Suppressor macrophage treated with lipopolysaccharide for 1 hour (primary cell): ENCODE data around the gene COL15A1.

Experiments
- DNase-seq, 3 donors: peaks; one replicate each; pipeline ENCODE4 v3.0.0-alpha.2; 2020 to 2022

Gene COL15A1

DNA sequence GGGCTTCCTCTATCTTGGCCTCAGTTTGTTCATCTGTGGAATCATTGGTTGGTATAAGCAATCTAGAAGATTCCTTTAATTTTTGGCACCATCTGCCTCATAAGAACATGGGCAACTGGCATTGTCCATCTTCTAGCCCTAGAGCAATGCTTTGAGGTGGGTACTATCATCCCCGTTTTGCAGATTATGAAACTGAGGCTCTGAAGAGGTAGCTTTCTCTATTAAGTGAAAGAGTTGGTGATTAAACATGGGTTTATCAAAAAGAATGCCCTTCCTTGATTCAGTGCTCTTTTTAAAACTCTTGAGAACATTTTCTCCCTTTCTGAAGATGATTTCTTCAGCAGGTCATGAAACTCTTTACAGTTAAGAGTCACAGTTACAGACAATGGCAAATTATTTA, 118.8 kb downstream of the COL15A1 start:
- no peak for DNase-seq

- DNase-seq = no peak
These were observed 119.8 kb downstream of the COL15A1 start for GRCh38 chr9:99063522-99063921.

- no peak for DNase-seq
These were observed 122.9 kb downstream of the COL15A1 start for GRCh38 chr9:99066571-99066970.

GRCh38 chr9:99069075-99069474, 125.4 kb downstream of the COL15A1 start:
- DNase-seq = no peak

GRCh38 chr9:99069546-99069945, 125.8 kb downstream of the COL15A1 start:
- DNase-seq = no peak

- no peak for DNase-seq
These were observed 127.0 kb downstream of the COL15A1 start for GRCh38 chr9:99070681-99071080.

GRCh38 chr9:99071313-99072039, 127.8 kb downstream of the COL15A1 start:
- DNase-seq = peak; percentile 66 to 70 (median 69)

- DNase-seq = no peak
These were observed 128.3 kb downstream of the COL15A1 start for GRCh38 chr9:99072040-99072394.

- DNase-seq = no peak
These were observed 129.6 kb downstream of the COL15A1 start for GRCh38 chr9:99073347-99073746.

- DNase-seq = no peak
These were observed 130.5 kb downstream of the COL15A1 start for GRCh38 chr9:99073985-99074901.

- DNase-seq = no peak
These were observed 131.2 kb downstream of the COL15A1 start for GRCh38 chr9:99074902-99075245.

- no peak for DNase-seq
These were observed 131.7 kb downstream of the COL15A1 start for GRCh38 chr9:99075246-99075912.

DNA sequence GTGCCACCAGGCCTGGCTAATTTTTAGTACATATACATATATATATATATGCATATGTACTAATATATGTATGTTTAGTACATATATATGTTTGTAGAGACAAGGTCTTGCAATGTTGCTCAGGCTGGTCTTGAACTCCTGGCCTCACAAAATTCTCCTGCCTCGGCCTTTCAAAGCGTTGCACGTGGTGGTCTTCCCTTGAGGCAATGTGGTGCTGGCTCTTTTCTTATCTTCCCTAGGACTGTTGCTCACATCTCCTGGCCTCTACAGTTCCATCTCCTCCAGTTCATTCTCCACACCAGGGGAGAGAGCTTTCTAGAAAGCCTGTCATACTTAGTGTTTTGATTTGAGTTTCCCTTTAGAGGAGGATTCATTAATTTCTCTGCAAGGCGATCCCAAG, 132.3 kb downstream of the COL15A1 start:
- no peak for DNase-seq

DNA sequence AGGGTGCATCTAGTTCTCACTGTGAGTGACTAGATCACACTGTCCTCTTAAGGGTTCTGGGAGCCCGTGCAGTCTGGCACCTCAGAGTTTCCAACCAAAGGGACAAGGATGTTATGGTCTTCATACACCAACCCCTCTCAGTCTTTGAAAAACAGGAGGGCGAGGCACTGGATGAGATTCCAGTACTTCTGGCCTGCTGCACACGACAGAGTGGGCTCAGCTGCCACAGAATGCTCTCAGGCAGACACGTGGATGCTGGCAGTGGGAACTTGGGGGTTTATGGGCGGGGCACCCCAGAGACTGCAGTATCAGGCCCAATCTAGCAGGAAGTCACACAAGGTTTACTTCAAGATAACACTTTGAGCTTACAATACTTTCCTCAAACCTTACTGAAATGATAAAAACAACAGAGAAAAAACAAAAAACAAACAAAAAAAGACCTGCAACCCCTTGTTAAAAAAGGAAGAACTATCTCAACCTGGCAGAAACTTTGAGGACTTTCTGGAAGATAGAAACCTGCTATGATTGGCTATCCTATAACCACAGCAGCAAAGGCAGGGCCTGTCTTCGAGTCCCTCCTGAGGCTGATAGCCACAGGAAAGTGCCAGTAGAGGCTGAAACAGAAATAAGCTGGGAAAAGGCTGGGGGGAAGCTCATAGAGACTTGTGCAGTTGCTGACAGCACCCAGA, 132.9 kb downstream of the COL15A1 start:
- DNase-seq = no peak

DNA sequence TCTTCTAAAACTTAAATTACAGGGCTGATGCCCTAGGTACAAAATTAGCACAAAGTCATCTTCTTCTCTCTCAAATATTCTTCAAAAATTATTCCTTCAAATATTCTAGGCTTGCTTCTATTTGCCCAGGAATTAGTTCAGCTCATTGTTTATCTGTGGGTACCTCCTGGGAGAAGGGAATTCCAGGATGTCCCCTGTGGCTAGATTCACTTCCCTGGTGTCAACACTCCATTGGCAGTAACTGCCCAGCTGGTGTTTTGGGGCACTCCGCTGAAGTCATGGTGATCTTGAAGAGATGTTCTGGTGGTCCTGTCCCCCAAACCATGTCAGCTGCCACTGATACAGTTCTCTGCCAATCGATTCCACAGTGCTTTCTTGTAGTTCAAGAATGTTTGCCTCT, 135.0 kb downstream of the COL15A1 start:
- DNase-seq = no peak

DNA sequence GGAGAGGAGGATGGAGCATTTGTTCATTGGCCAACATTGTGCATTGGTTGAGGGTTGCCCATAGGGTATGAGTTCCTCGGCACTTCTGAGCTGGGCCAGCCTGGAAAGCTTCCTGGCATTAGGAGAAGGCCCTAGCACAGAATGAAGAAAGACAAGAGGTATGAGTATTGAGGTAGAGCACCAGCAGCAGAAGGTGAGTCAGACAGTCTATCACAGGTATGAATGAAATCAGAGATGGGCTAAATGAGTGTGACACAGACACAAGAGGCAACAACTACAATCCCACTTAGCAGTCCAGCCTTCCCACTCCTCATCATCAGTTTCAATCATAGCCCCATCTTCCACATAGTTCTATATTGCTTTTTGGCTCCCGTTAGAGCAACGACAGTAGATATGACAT, 135.8 kb downstream of the COL15A1 start:
- no peak for DNase-seq

DNA sequence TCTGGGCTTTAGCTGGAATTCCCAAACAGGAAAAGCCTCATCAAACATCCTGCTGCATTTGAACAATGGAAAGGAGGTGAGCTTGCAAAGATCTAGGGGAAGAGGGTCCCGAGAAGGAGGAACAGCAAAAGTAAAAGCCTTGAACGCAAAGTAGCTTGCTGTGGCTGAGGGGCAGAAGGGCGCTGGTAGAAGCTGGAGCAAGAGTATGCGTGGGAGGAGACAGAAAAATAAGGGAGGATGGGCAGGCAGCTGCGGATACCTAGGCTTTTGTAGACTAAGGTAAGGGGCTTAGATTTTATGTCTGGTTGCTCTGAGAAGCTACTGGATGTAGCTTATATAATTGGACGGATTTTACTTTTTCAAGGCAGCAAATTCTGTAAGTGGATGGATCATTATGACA, 139.3 kb downstream of the COL15A1 start:
- no peak for DNase-seq

- peak; percentile 79 to 87 (median 85) for DNase-seq
These were observed 142.5 kb downstream of the COL15A1 start for GRCh38 chr9:99085949-99086948.

DNA sequence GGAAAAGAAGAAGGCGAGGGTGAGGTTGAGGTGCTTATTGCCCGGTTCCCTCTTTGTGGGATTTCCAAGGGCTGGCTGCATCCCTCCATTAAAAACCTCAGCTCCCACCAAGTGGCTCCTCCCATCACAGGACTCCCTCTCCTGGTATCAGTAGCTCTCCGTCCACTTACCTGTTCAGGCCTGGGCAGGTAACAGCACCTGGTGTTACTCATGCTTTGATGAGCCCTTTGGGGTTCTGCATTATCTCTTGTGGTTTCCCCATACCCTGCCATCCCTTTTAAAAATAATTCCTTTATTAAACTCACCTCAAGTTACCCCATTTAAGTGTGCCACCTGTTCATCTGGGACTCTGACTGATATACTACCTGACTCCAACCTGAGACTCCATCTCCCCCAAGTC, 143.8 kb downstream of the COL15A1 start:
- no peak for DNase-seq

GRCh38 chr9:99090336-99091130, 146.8 kb downstream of the COL15A1 start:
- DNase-seq = no peak
